ENCODE results near the gene EPB41. TPM values are rescaled to one million over a fixed set of nuclear protein-coding genes. Genes with fewer than 3 reads are reported as not detected.

Gene EPB41
- total and polyA plus RNA-seq, 9 of the 15 experiments (the other 6 are each of a cell fraction or from before 2014, with no cell fraction given), result 3.7 to 213 (median 141) TPM

- no peak for TF ChIP-seq CUX1 (CRISPR knock-in tag; IDR thresholded peaks at IDR 0.05)
- TF ChIP-seq TAF15 (IDR thresholded peaks at IDR 0.05; ENCODE audit: low read depth, low read length), result no peak
- TF ChIP-seq POLR3G (IDR thresholded peaks at IDR 0.05; ENCODE audit: extremely low read depth, insufficient read length, insufficient replicate concordance), result no peak
- TF ChIP-seq ZNF217 (CRISPR knock-in tag; IDR thresholded peaks at IDR 0.05), result no peak
- TF ChIP-seq SAP30 (IDR thresholded peaks at IDR 0.05; ENCODE audit: borderline replicate concordance, insufficient read depth, low read depth, low read length, poor library complexity, severe bottlenecking), result no peak
- no peak for TF ChIP-seq SIRT6 (IDR thresholded peaks at IDR 0.05; ENCODE audit: low read depth, low read length)
- no peak for TF ChIP-seq DLX4 (CRISPR knock-in tag; IDR thresholded peaks at IDR 0.05)
- TF ChIP-seq RFX5 (IDR thresholded peaks at IDR 0.05; ENCODE audit: low read depth, low read length), result no peak
- TF ChIP-seq KDM4B (IDR thresholded peaks at IDR 0.05; ENCODE audit: borderline replicate concordance in 2 of 2, low read depth in 1 of 2), result no peak
- TF ChIP-seq NR3C1 (CRISPR knock-in tag; IDR thresholded peaks at IDR 0.05), result no peak
- no peak for TF ChIP-seq NR0B1 (IDR thresholded peaks at IDR 0.05; ENCODE audit: partially characterized antibody)
- no peak for TF ChIP-seq ZNF444 (CRISPR knock-in tag; IDR thresholded peaks at IDR 0.05)
- no peak for TF ChIP-seq HMG20A (CRISPR knock-in tag; conservative IDR thresholded peaks at IDR 0.05)
- TF ChIP-seq ID3 (CRISPR knock-in tag; IDR thresholded peaks at IDR 0.05), result no peak
- TF ChIP-seq ID3 (tag; IDR thresholded peaks at IDR 0.05), result no peak
- no peak for TF ChIP-seq RUNX1 (IDR thresholded peaks at IDR 0.05; ENCODE audit: low read depth)
These were observed 198.5 kb downstream of the EPB41 start (continued) for GRCh38 chr1:29112705-29113412.
